HCT116 (cell line): ENCODE data around the gene SPRED2. TPM values are rescaled to one million over a fixed set of nuclear protein-coding genes. Genes with fewer than 3 reads are reported as not detected.
"Not testable (repeated sequence)": the region's sequence is repeated elsewhere in the genome, so short reads cannot be mapped to it uniquely, and the experiment has no call there.

Experiments
- ATAC-seq: fragments of 200-7000 bp; cut with Tn5 transposase; 2 replicates; pipeline ENCODE4 v1.9.1; 2020; ENCODE audit warnings: mild to moderate bottlenecking, moderate library complexity
- BruUV-seq: library from RNA; stranded (reverse); fragments of 400-500 nt; replicated peaks from 2 replicates; lab custom pipeline; 2021; lab: Mats Ljungman, UMichigan
- CTCF ChIA-PET: fragments of 300-600 bp; sonication (Branson Sonifier 250); formaldehyde crosslinking; loops from one replicate; lab custom pipeline; 2021; ENCODE audit warnings: antibody characterized with exemption; lab: Charles Lee
- POLR2A ChIA-PET: fragments of 300-600, 350-600 bp; sonication (Branson Sonifier 250); formaldehyde crosslinking; loops from one replicate; lab custom pipeline; 2021; ENCODE audit warnings: antibody characterized with exemption; lab: Charles Lee
- RAD21 ChIA-PET, 2 experiments: fragments of 300-600 bp; sonication (Branson Sonifier 250); formaldehyde crosslinking; loops; one replicate each; lab custom pipeline; 2023; ENCODE audit warnings: low total read pairs in 2 of 2; ENCODE audit not compliant: uncharacterized antibody in 2 of 2, unreplicated experiment in 2 of 2, low non-redundant PET in 1 of 2; lab: Charles Lee
- DNase-seq: peaks from one replicate; pipeline ENCODE4 v3.0.0-alpha.2; 2010; ENCODE audit warnings: low read depth, low spot score
- H2AFZ ChIP-seq: fragments of 200-600 bp; shearing (Covaris generic), sonication (generic); 2 replicates; pipeline ENCODE4 v1.6.1; 2017; ENCODE audit warnings: low read depth, mixed run types, mixed read lengths, antibody characterized with exemption, low read length; ENCODE audit not compliant: poor library complexity, severe bottlenecking
- H3K27ac ChIP-seq: 2 replicates; pipeline ENCODE4 v1.5.1; 2012; ENCODE audit warnings: low read depth, low read length
- H3K27me3 ChIP-seq: fragments of 200-600 bp; sonication (generic); 2 replicates; pipeline ENCODE4 v1.6.1; 2016; ENCODE audit warnings: mixed run types, low read length, mixed read lengths; ENCODE audit not compliant: insufficient read depth
- H3K36me3 ChIP-seq, 2 experiments: fragments of 200-500 bp in 1 of 2; fragments of 200-600 bp in 1 of 2; sonication (Bioruptor generic) in 1 of 2; sonication (generic) in 1 of 2; 2 replicates each; pipeline versions ENCODE4 v1.5.1 to v1.6.1; 2014 to 2016; ENCODE audit warnings: low read length in 2 of 2, inconsistent platforms in 1 of 2, mixed read lengths in 1 of 2, mixed run types in 1 of 2; ENCODE audit not compliant: insufficient read depth in 2 of 2, control insufficient read depth in 1 of 2
- H3K4me1 ChIP-seq, 2 experiments: fragments of 200-600 bp in 1 of 2; sonication (generic) in 1 of 2; 2 replicates each; pipeline versions ENCODE4 v1.5.1 to v1.6.1; 2012 to 2017; ENCODE audit warnings: low read length in 2 of 2, inconsistent platforms in 1 of 2, mild to moderate bottlenecking in 1 of 2, mixed read lengths in 1 of 2, mixed run types in 1 of 2, moderate library complexity in 1 of 2; ENCODE audit not compliant: insufficient read depth in 2 of 2, control insufficient read depth in 1 of 2
- H3K4me2 ChIP-seq: fragments of 200-600 bp; sonication (generic); 2 replicates; pipeline ENCODE4 v1.6.1; 2017; ENCODE audit warnings: mixed run types, low read length, mixed read lengths
- H3K4me3 ChIP-seq, 2 experiments: fragments of 200-600 bp in 1 of 2; sonication (generic) in 1 of 2; replicated peaks in 1 of 2; 2 replicates each; pipeline ENCODE4 v1.5.1; 2011 to 2016; ENCODE audit warnings: low read length in 2 of 2, control low read depth in 1 of 2, low read depth in 1 of 2, mild to moderate bottlenecking in 1 of 2, mixed read lengths in 1 of 2, mixed run types in 1 of 2
- H3K79me2 ChIP-seq: fragments of 200-600 bp; sonication (generic); 2 replicates; pipeline ENCODE4 v1.6.1; 2017; ENCODE audit warnings: mild to moderate bottlenecking, mixed run types, low read length, moderate library complexity, mixed read lengths; ENCODE audit not compliant: insufficient read depth
- H3K9ac ChIP-seq: fragments of 200-600 bp; sonication (generic); 2 replicates; pipeline ENCODE4 v1.6.1; 2016; ENCODE audit warnings: low read length, mixed read lengths
- H3K9me2 ChIP-seq: fragments of 200-600 bp; sonication (generic), shearing (Covaris generic); 2 replicates; pipeline ENCODE4 v1.6.1; 2017; ENCODE audit warnings: mixed run types, mild to moderate bottlenecking, moderate library complexity; ENCODE audit not compliant: insufficient read depth
- H3K9me3 ChIP-seq, 2 experiments: fragments of 200-500 bp in 1 of 2; fragments of 200-600 bp in 1 of 2; sonication (Bioruptor generic) in 1 of 2; sonication (generic) in 1 of 2; 2 replicates each; pipeline ENCODE4 v1.6.1; 2014 to 2017; ENCODE audit warnings: low read length in 2 of 2, mixed read lengths in 2 of 2, inconsistent platforms in 1 of 2, low read depth in 1 of 2, mild to moderate bottlenecking in 1 of 2, mixed run types in 1 of 2, moderate library complexity in 1 of 2; ENCODE audit not compliant: control insufficient read depth in 1 of 2, insufficient read depth in 1 of 2
- H4K20me1 ChIP-seq: fragments of 200-600 bp; sonication (generic), shearing (Covaris generic); 2 replicates; pipeline ENCODE4 v1.6.1; 2017; ENCODE audit warnings: mixed run types, mild to moderate bottlenecking, moderate library complexity; ENCODE audit not compliant: insufficient read depth
- CBX3 ChIP-seq: IDR thresholded peaks from 2 replicates; pipeline ENCODE4 v1.6.1; 2012; ENCODE audit warnings: low read depth
- CEBPB ChIP-seq: IDR thresholded peaks from 2 replicates; pipeline ENCODE4 v1.6.1; 2012; ENCODE audit warnings: low read depth
- EGR1 ChIP-seq: IDR thresholded peaks from 2 replicates; pipeline ENCODE4 v1.6.1; 2012; ENCODE audit warnings: low read depth
- EZH2phosphoT487 ChIP-seq: fragments of 200-600 bp; IDR thresholded peaks from 2 replicates; pipeline ENCODE4 v1.6.1; 2018; ENCODE audit warnings: antibody characterized with exemption, borderline replicate concordance
- FOSL1 ChIP-seq: IDR thresholded peaks from 2 replicates; pipeline ENCODE4 v1.6.1; 2012; ENCODE audit warnings: low read depth
- POLR2AphosphoS5 ChIP-seq: IDR thresholded peaks from 2 replicates; pipeline ENCODE4 v1.6.1; 2011; ENCODE audit warnings: mild to moderate bottlenecking, low read depth, low read length, moderate library complexity
- SP1 ChIP-seq: IDR thresholded peaks from 2 replicates; pipeline ENCODE4 v1.6.1; 2012; ENCODE audit warnings: low read depth
- SRF ChIP-seq: IDR thresholded peaks from 2 replicates; pipeline ENCODE4 v1.6.1; 2012; ENCODE audit warnings: low read depth
- TCF7L2 ChIP-seq: IDR thresholded peaks from 2 replicates; pipeline ENCODE4 v1.7.0; 2011; ENCODE audit warnings: borderline replicate concordance, inconsistent platforms; ENCODE audit not compliant: insufficient read depth, insufficient read length; ENCODE audit errors: extremely low read depth
- YY1 ChIP-seq: IDR thresholded peaks from 2 replicates; pipeline ENCODE4 v1.6.1; 2011; ENCODE audit warnings: low read length, low read depth, moderate library complexity, mild to moderate bottlenecking; ENCODE audit not compliant: insufficient replicate concordance; ENCODE audit errors: extremely low read depth
- intact Hi-C: fragments of 100-400 bp; cut with micrococcal nuclease; formaldehyde crosslinking; loops from 2 replicates; pipeline ENCODE4 v1.10.0; 2022
- total RNA-seq: library from RNA; stranded (reverse); gene quantifications from one replicate; pipeline ENCODE4 v1.2.1, GENCODE V29; 2021; ENCODE audit not compliant: unreplicated experiment
- TF ChIP-seq, protein P1 (sequence below): IDR thresholded peaks from 2 replicates; pipeline ENCODE4 v1.6.1; 2012; ENCODE audit warnings: low read depth
- TF ChIP-seq, protein P2 (sequence below): IDR thresholded peaks from 2 replicates; pipeline ENCODE4 v1.6.1; 2012
- TF ChIP-seq, protein P3 (sequence below), 3 experiments: fragments of 200-600 bp in 1 of 3; sonication (generic) in 1 of 3; IDR thresholded peaks in 2 of 3; conservative IDR thresholded peaks in 1 of 3; 2 replicates each; pipeline ENCODE4 v1.5.1; 2012 to 2017; ENCODE audit warnings: low read depth in 2 of 3, low read length in 2 of 3, antibody characterized with exemption in 1 of 3, borderline replicate concordance in 1 of 3, control low read depth in 1 of 3, mild to moderate bottlenecking in 1 of 3, mixed read lengths in 1 of 3, mixed run types in 1 of 3, moderate library complexity in 1 of 3; ENCODE audit not compliant: insufficient read depth in 1 of 3
- TF ChIP-seq, protein P4 (sequence below): IDR thresholded peaks from 2 replicates; pipeline ENCODE4 v1.6.1; 2012

The SPRED2 gene
- total RNA-seq, 1 experiment from 2014 or later = 62.6 TPM

DNA sequence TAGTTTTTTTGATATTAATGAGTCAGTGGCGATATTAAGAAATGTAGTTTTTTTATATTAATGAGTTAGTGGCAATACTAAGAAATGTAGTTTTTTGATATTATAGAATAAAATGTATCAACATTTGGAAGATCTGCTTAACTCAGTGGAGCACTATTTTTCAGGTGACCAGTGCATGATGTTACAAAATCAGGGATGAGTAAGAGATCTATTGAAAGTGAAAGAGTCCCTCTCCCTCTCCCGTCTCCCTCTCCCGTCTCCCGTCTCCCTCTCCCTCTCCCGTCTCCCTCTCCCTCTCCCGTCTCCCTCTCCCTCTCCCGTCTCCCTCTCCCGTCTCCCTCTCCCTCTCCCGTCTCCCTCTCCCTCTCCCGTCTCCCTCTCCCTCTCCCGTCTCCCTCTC lies 94.5 kb downstream of the SPRED2 start:
- intact Hi-C loops, H3K4me3 ChIP-seq, DNase-seq, H3K27me3 ChIP-seq, H3K9me3 ChIP-seq, H2AFZ ChIP-seq, H3K4me1 ChIP-seq, H3K9ac ChIP-seq, H3K27ac ChIP-seq, H4K20me1 ChIP-seq, CTCF ChIA-PET, H3K79me2 ChIP-seq, RAD21 ChIA-PET, BruUV-seq, ATAC-seq, POLR2A ChIA-PET, H3K9me2 ChIP-seq, H3K4me2 ChIP-seq: not testable (repeated sequence)
- peaks cover 0 to 16% of the 10 kb centered on the region in 2 experiments; a peak in 3 of 4 replicates for H3K36me3 ChIP-seq

DNA sequence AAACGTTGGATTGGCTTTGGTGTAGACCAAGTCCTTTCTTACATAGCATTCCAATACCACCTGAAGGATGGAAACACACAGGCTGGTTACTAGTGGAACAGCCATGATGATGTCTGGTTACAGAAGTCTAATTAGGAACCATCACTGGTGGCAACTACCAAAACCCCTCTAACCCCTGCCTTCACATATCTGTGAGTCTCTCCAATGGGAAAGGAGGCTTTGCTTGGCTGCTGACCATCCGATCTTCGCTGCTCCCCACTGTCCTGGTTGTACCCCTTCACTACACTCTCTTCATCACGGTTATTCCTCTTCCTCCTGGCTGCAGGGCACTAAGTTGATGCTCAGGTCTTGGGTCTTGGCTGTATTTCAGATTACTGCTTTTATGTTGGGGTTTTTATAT lies 97.7 kb downstream of the SPRED2 start:
- Histone ChIP-seq H3K36me3 (peaks cover 10 to 16% of the 10 kb centered on the region in 2 experiments; a peak in 2 of 4 replicates), H3K9me2 (no peaks in the 10 kb centered on the region), H3K27ac (no peak overlapping the region), H3K9ac (no peak overlapping the region), H3K4me1 (no peaks in the 10 kb centered on the region), H3K4me3 (no peak overlapping the region), H3K9me3 (no peaks in the 10 kb centered on the region), H3K27me3 (no peaks in the 10 kb centered on the region), H2AFZ (no peak overlapping the region), H3K4me2 (no peak overlapping the region), H4K20me1 (no peaks in the 10 kb centered on the region), H3K79me2 (no peaks in the 10 kb centered on the region)
- ChIA-PET POLR2A (no interaction called here), RAD21 (no interaction called here), CTCF (no interaction called here)
- ATAC-seq (no peak), DNase-seq (no peak)
- BruUV-seq = no TSS peak
- intact Hi-C loops = no loop called here
- TF ChIP-seq EGR1 = no peak
- TF ChIP-seq, protein P1, sequence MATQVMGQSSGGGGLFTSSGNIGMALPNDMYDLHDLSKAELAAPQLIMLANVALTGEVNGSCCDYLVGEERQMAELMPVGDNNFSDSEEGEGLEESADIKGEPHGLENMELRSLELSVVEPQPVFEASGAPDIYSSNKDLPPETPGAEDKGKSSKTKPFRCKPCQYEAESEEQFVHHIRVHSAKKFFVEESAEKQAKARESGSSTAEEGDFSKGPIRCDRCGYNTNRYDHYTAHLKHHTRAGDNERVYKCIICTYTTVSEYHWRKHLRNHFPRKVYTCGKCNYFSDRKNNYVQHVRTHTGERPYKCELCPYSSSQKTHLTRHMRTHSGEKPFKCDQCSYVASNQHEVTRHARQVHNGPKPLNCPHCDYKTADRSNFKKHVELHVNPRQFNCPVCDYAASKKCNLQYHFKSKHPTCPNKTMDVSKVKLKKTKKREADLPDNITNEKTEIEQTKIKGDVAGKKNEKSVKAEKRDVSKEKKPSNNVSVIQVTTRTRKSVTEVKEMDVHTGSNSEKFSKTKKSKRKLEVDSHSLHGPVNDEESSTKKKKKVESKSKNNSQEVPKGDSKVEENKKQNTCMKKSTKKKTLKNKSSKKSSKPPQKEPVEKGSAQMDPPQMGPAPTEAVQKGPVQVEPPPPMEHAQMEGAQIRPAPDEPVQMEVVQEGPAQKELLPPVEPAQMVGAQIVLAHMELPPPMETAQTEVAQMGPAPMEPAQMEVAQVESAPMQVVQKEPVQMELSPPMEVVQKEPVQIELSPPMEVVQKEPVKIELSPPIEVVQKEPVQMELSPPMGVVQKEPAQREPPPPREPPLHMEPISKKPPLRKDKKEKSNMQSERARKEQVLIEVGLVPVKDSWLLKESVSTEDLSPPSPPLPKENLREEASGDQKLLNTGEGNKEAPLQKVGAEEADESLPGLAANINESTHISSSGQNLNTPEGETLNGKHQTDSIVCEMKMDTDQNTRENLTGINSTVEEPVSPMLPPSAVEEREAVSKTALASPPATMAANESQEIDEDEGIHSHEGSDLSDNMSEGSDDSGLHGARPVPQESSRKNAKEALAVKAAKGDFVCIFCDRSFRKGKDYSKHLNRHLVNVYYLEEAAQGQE = no peak
- TF ChIP-seq EZH2phosphoT487 = no peak
- TF ChIP-seq, protein P2, sequence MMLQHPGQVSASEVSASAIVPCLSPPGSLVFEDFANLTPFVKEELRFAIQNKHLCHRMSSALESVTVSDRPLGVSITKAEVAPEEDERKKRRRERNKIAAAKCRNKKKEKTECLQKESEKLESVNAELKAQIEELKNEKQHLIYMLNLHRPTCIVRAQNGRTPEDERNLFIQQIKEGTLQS = no peak
- TF ChIP-seq CEBPB = no peak
- TF ChIP-seq, protein P3, sequence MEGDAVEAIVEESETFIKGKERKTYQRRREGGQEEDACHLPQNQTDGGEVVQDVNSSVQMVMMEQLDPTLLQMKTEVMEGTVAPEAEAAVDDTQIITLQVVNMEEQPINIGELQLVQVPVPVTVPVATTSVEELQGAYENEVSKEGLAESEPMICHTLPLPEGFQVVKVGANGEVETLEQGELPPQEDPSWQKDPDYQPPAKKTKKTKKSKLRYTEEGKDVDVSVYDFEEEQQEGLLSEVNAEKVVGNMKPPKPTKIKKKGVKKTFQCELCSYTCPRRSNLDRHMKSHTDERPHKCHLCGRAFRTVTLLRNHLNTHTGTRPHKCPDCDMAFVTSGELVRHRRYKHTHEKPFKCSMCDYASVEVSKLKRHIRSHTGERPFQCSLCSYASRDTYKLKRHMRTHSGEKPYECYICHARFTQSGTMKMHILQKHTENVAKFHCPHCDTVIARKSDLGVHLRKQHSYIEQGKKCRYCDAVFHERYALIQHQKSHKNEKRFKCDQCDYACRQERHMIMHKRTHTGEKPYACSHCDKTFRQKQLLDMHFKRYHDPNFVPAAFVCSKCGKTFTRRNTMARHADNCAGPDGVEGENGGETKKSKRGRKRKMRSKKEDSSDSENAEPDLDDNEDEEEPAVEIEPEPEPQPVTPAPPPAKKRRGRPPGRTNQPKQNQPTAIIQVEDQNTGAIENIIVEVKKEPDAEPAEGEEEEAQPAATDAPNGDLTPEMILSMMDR (IDR thresholded peaks at IDR 0.05 in 2 of 3, conservative IDR thresholded peaks at IDR 0.05 in 1 of 3; ENCODE audit: borderline replicate concordance in 1 of 3, insufficient read depth in 1 of 3, low read depth in 2 of 3, low read length in 2 of 3) = no peak
- TF ChIP-seq POLR2AphosphoS5 = no peak
- TF ChIP-seq, protein P4, sequence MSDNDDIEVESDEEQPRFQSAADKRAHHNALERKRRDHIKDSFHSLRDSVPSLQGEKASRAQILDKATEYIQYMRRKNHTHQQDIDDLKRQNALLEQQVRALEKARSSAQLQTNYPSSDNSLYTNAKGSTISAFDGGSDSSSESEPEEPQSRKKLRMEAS = no peak
- TF ChIP-seq YY1 = no peak
- no peak for TF ChIP-seq CBX3
- TF ChIP-seq TCF7L2 = no peak
- TF ChIP-seq SRF = no peak
- no peak for TF ChIP-seq SP1
- no peak for TF ChIP-seq FOSL1
